Activated CD4-positive, alpha-beta T cell treated with anti-CD3 and anti-CD28 coated beads for 4 hours (primary cell): Measurements from ENCODE around the gene PIGQ.
"Not testable (repeated sequence)": the region's sequence is repeated elsewhere in the genome, so short reads cannot be mapped to it uniquely, and the experiment has no call there.

Experiments
- DNase-seq, 2 donors: peaks; one replicate each; pipeline ENCODE4 v3.0.0-alpha.2; 2020

Gene PIGQ

GRCh38 chr16:588889-589657, 19.3 kb downstream of the PIGQ start:
- peak; percentile 98 to 99 for DNase-seq

- DNase-seq = peak; percentile 99 to 100
Observed at GRCh38 chr16:589658-590187, 20.0 kb downstream of the PIGQ start, which contains the start of gene RAB40C. TSS of gene RAB40C (plus strand) at chr16:590066. CDS start at chr16:590292, 226 bp downstream.

GRCh38 chr16:590188-590814, 20.5 kb downstream of the PIGQ start:
- DNase-seq = no peak

- DNase-seq = no peak
Observed at GRCh38 chr16:590815-591200, 21.0 kb downstream of the PIGQ start.

- no peak for DNase-seq
Observed at GRCh38 chr16:591231-591630, 21.5 kb downstream of the PIGQ start.

GRCh38 chr16:591892-592517, 22.2 kb downstream of the PIGQ start:
- DNase-seq = no peak

- DNase-seq = no peak
Observed at GRCh38 chr16:592518-593306, 22.9 kb downstream of the PIGQ start.

GRCh38 chr16:593406-593805, 23.6 kb downstream of the PIGQ start:
- no peak for DNase-seq

GRCh38 chr16:593807-594206, 24.0 kb downstream of the PIGQ start:
- DNase-seq = no peak

GRCh38 chr16:595094-595528, 25.3 kb downstream of the PIGQ start:
- DNase-seq = no peak

- no peak for DNase-seq
Observed at GRCh38 chr16:595942-596735, 26.4 kb downstream of the PIGQ start.

GRCh38 chr16:596736-597060, 26.9 kb downstream of the PIGQ start:
- no peak for DNase-seq

- not testable (repeated sequence) for DNase-seq
Observed at GRCh38 chr16:597655-598054, 27.9 kb downstream of the PIGQ start.

- no peak for DNase-seq
Observed at GRCh38 chr16:598823-599739, 29.3 kb downstream of the PIGQ start.

GRCh38 chr16:600781-601180, 31.0 kb downstream of the PIGQ start:
- no peak for DNase-seq

- no peak for DNase-seq
Observed at GRCh38 chr16:603933-604332, 34.2 kb downstream of the PIGQ start.

GRCh38 chr16:606656-607307, 37.0 kb downstream of the PIGQ start:
- no peak for DNase-seq

GRCh38 chr16:608019-608418, 38.3 kb downstream of the PIGQ start:
- DNase-seq = no peak

- no peak for DNase-seq
Observed at GRCh38 chr16:609316-609715, 39.5 kb downstream of the PIGQ start.

- DNase-seq = no peak
Observed at GRCh38 chr16:609984-610383, 40.2 kb downstream of the PIGQ start.
